Stimulated activated CD8-positive, alpha-beta memory T cell treated with anti-CD3 and anti-CD28 coated beads, Interleukin-15, amount 100 ng/mL, for 24 hours (primary cell): ENCODE data around the gene NABP2.
A peak's percentile ranks its signal among the peaks of the same experiment; 100 is the strongest.
"Not testable (repeated sequence)": the region's sequence is repeated elsewhere in the genome, so short reads cannot be mapped to it uniquely, and the experiment has no call there.

Source experiments
- DNase-seq: peaks from one replicate; pipeline ENCODE4 v3.0.0-alpha.2; 2020; ENCODE audit warnings: low read depth

Gene NABP2

DNA sequence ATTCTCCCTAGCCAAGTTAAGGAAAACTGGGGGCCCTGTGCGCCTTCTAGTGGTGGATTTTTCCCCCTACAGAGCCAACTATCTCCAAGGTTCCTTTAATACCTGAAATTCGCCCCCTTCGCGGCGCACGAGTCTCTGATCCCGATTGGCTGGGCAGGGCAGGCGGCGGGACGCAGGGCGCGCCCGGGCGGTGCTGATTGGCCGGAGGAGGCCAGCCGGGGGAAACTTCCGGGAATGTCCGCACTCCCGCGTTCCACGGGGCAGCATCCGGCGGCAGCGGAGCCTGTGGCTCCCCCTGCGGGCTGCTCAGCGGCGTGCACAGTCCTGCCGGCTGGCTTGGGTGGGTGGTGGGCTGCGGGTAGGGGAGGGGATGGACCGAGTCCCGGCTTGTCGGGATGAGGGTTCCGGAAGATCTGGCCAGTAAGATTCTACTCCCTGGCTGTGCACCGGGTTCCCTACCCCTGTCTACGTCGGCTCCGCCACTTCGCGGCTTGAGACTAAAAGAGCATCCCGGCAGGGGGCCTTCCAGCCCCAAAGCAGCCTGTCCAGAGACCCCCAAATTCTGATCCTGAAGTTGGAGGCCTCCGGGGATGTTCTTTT, at the start of gene NABP2:
Gene NABP2 (plus strand): TSS at position 241 of the 600 bp plus-strand sequence. CDS start 515 bp downstream, outside the sequence.
- DNase-seq = peak; percentile 86

DNA sequence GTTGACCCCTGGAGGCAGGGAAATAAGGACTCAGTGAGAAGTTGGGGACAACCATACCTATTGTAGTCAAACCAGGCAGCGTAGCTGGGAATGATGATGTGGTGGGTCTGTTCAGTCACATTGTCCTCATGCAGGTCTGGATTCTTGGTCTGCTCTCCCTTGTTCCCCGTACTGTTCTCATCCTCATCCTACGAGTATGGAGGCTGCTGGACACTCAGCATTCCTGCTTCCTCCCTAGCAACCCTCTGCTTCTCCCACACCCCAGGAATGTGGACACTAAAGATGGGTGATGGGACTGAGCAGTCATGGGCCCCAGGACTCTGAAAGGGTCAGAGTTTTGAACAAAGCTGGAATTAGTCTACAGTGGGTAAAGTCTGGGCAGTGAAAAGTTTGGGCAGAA, 45.8 kb upstream of the NABP2 start:
- DNase-seq = no peak

DNA sequence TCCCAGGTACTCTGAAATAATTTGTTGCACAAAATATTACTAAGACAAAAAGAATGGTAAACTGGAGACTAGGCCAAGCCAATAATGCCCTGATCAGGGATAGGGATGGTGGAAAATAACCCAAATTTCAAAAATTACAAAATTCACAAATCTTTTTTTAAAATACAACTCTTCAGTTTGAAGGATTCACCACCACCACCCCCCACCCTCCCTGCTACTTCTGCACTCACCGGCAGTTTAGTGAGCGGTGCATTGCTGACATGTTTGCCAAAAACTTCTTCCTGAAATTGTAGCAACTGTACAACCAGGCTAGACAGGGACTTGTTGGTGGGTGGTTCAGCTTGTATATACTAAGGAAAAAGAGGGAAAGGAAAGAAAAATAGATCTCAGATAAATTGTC, 37.2 kb upstream of the NABP2 start:
- no peak for DNase-seq

DNA sequence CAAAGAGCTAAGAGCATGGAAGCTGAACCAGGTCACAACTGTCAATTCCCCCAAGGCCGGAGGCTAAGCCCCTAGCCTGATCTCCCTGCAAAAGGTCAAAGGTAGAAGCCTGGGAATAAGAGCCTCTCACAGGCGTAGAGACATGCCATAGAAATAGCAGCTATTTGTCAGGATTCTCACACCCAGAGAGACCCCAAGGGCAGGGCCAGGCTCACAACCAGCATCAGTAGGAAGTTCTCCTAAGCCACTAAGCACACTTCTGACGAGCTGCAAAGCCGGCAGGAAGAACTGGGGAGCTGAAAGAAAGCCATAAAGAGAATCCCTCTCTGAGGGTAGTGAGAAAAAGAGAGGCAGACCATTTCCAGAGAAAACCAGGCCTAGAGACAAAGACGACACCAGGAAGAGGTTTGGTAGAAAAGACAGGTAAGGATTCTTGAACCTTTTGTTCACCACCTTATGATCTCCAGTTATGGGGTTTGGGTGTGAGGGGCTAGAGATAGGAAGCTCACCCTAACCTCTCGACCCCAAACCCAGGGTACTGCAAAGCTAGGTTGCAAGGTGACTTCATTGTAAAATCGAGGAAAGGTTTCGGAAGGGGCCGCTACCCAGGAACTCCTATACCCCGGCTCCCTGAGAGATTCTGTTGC, 35.9 kb upstream of the NABP2 start:
- no peak for DNase-seq

DNA sequence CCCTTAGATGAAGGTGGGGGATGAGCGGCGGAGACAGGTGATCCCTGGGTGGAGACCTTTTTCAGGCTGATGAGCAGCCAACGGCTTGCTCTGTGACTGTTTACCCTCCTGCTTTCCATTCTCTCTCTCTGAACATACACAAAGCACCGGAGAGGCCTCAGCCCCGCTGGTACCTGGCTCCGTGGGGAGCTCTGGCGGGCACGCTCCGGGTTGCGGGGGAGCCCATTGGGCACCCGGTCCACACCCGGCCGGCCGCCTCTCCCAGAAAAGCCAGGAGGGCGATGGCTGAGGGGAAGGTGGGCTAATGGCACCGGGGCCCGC, 35.4 kb upstream of the NABP2 start:
- no peak for DNase-seq

DNA sequence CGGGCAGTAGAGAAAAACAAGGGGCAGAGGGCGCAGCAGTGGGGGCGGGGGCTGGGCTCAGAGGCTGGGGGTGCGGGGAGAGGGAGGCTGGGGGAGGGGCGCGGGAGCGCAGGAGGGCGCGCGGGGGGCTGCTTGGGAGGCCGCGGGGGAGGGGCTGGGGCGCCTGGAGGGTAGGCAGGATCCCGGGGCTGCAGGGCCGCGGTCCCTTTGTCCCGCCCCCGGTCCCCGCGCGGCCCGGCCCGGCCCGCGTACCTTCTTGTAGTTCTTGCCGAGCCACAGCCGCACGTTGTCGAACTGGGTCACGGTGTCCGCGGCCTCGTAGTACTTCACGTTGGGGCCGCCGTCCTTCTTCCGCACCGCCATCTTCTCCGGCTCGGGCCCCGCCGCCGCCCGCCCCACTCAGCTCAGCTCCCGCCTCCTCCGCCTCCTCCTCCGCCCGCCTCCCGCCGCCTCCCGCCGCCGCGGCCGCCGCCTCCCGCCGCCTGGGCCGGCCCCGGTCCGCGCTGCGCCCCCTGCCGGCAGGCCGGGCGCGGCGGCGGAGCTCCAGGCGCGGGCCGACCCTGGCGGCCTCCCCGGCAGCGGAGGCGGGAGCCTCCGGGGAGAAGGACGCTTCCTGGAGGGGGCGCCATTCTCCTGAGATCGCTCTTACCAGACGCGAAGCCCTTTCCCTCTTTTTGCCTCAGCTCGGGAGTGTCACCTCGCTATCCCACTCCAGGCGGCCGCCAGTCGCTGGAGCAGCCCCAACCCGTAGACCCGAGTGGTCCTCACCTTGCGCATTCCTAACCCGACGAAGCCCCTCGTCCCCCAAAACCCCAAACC, 34.8 kb upstream of the NABP2 start, which contains the start of gene SMARCC2:
Gene SMARCC2 (minus strand): TSS at position 385 of the 819 bp plus-strand sequence. CDS start 22 bp downstream, at position 363.
- DNase-seq = peak; percentile 67

DNA sequence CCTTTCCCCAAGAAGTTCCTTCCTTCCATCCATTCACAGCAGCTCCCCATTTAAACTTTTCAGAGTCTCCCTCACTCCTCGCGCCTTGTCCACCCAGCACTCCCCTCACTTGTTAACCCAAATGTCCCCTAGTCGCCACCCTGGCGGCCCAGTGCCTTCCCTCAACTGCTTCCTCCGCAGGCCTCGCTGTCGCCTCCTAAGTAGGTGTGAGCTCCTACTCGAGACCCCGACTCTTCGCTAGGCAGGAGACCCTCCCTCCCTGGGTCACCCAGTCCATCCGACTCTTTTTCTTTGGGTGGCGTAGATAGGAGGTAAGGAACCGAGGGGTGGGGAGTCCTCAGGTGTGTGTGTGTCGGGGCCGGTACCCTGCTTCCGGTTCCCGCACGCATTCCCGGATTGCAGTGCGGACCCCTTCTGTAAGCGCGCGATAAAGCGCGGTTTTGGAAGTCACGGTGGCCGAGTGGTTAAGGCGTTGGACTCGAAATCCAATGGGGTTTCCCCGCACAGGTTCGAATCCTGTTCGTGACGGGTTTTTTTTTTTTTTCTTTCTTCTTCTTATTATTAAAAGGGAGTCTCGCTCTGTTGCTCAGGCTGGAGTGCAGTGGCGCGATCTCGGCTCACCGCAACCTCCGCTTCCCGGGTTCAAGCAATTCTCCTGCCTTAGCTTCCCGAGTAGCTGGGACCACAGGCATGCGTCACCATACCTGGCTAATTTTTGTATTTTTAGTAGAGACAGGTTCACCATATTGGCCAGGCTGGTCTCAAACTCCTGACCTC, 34.0 kb upstream of the NABP2 start:
- peak; percentile 94 for DNase-seq

DNA sequence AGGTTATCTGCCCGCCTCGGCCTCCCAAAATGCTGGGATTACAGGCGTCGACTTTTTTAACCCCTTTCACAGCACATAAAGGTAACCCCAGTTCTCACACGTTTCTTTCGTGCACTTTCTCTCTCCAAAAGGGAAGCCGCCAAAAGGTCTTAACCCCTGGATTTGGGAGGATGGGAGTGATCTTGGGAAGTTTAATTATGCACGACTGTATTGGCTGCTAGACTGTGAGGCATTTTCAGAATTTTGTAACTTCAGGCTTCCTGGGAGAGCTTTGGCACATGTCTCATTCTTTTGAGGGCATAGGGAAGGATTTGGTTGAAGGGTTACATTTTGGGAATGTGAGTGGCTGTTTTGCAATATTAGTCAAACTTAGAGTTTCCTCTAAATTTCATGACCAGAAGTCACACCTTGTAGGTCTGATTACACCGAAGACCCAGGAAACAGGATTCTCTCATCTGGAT, 33.4 kb upstream of the NABP2 start:
- no peak for DNase-seq

DNA sequence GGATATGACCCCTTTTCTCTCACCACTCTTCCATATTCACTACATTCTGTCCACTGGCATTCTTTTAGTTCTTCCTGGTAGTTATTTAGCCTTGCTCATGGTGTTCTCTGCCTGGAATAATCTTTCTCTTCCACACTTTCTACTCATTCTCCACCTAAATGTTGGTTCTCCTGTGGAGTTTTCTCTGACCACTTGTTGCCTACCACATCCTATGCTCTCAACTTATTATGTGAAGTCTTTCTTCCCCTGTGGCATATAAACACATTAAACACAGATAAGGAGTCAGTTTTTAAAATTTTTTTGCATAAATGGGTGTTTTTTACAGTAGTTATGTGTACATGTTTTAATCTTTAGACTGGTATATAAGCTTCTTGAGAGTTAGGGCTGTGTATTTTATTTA, 31.6 kb upstream of the NABP2 start:
- DNase-seq = no peak

DNA sequence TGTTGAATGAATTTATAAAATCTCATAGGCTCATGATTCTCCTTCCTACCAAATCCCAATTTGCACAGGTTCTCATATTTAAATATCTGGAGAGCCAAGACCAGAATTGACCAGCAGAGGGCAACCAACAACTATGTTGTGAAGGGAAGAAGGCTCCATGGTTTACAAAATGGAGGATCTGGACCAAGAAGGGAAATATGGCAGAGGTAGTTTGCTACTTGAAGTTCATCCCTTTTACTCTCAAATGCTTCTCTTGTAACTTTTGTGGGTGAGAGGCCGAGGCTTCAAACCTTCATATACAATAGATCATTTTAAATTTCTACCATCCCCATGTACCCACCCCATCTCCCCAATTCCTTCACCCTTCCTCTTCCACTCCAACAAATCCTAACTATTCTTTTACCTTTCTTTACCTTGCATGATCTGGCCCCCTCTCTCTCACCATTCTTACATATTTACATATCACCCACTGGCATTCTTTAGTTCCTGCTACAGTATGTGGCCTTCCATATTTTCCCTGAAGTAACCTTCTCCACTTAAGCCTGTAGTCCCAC, 31.0 kb upstream of the NABP2 start:
- no peak for DNase-seq

DNA sequence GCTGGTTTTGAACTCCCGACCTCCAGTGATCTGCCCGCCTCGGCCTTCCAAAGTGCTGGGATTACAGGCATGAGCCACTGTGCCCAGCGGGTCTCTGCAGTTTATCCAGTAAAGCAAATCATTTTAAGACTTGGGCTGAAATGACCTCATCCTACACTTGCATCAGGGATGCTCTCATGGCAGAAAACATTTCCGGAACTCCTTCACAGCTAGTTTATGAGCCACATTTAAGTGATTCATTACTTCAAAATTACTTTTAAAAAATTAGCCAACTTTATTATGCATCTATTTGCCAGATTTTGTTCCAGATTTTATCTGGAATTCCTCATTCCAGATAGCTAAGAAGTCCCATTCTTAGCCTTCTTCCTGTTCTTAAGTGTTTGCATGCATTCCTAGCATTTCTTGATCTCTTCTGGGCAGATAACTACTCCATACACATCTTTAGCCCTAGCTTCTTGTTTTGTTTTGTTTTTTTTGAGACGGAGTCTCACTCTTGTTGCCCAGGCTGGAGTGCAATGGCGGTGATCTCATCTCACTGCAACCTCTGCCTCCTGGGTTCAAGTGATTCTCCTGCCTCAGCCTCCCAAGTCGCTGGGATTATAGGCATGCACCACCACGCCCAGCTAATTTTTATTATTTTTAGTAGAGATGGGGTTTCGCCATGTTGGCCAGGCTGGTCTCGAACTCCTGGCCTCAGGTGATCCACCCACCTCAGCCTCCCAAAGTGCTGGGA, 27.2 kb upstream of the NABP2 start:
- DNase-seq = not testable (repeated sequence)

DNA sequence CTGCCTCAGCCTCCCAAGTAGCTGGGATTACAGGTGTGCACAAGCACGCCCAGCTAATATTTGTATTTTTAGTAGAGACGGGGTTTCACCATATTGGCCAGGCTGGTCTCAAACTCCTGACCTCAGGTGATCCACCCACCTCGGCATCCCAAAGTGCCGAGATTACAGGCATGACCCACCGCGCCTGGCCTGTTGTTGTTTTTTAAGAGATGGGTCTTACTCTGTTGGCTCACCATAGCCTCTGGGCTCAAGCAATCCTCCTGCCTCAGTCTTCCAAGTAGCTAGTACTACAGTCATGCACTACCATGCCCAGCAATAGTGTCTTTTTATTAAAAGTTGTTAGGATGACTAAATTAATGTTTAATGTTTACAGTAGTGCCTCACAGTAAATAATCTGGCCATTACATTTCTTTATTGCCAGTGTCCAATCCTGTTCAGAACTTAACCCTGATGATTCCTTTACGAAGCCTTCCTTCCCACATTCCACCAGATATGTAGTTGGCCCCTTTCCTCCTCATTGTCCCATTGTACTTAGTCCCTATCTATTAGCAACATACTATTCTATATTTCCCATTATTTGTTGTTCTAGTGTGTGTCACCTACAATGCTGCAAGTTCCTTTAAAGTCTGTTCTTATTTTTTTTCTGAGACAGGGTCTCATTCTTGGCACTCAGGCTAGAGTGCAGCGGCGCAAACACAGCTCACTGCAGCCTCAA, 26.1 kb upstream of the NABP2 start:
- no peak for DNase-seq

DNA sequence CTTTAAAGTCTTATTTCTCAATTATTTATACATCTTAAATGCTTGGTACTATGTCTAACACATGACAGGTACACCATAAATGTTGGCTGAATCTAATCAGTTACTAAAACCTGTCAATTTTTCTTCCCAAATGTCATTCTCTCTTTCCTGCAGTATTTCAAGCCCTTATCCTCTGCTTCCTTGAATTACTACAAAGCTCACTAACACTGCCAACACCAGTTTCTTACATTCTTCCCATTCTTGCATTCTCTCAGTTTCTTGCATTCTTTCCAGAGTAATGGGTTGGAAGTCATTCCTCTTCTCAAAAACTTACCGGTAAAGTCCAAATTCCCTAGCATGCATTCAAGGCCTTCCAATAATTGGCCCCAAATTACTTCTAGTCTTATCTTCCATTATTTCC, 25.3 kb upstream of the NABP2 start:
- DNase-seq = no peak

DNA sequence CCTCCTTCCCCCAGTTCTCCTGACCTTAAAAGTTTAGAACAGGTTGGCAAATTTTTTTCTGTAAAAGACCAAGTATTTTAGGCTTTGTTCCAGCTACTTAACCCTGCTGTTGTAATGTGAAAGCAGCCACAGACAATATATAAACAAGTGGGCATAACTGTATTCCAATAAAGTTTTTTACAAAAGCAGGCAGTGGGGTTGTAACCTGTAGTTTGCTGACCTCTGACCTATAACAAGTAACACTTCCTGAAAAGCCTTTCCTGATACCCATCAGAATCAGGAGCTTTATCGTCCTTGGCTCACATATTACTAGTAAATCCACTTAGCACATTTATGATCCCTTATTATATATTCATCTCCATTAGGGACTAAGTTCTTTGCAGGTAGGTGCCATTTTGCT, 21.8 kb upstream of the NABP2 start:
- no peak for DNase-seq

DNA sequence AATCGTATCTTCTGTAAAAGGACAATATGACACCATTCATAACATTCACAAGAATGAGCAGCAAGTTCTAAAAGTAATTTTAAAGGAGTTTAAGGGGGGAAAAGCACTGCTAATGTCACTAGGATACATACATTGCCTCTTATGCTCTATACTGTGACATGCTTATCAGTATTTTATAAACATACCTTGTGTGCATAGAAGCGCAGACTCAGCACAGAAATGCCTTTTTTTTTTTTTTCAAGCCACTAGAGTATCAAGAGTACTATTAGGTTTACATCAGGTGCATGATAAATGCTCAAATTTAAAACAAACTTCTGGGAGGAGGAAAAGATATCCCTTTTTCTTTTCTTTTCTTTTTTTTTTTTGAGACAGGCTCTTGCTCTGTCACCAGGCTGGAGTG, 21.3 kb upstream of the NABP2 start:
- no peak for DNase-seq

DNA sequence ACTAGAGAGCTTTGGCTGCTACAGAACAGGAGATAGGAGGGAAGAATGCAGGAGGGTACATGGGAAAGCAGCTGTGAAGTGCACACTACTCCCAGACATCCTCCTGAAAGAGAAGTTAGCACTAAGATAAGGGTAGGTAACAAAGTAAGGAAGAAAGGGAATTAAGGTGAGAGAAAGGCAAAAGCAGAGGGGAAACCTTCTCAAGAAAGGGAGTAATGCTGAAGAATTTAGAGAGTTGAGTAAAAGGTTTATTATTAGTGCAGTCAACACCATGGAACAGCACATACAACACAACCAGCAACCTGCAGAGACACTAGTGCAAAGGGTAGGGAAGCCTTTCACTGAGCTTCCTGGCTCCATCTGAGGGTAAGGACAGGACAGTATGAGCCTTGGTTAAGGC, 19.9 kb upstream of the NABP2 start:
- no peak for DNase-seq

DNA sequence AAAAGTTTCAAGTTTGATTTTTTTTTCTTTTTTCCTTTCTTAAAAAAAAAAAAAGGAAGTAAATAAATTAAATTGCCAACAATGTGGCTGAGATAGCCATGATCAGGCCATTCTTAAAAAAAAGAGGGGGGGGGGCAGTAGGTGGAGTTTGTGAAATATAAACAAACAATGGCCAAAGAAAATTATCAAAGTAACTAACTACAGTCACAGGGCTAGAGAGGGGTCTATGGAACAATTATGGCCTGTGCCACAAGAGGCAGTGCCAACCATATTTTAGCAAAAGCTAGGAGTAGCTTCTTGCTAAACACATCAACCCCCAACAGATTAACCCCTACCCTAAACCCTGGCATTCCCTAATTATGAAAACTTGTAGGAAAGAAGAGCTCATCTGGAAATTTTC, 18.7 kb upstream of the NABP2 start:
- DNase-seq = no peak

DNA sequence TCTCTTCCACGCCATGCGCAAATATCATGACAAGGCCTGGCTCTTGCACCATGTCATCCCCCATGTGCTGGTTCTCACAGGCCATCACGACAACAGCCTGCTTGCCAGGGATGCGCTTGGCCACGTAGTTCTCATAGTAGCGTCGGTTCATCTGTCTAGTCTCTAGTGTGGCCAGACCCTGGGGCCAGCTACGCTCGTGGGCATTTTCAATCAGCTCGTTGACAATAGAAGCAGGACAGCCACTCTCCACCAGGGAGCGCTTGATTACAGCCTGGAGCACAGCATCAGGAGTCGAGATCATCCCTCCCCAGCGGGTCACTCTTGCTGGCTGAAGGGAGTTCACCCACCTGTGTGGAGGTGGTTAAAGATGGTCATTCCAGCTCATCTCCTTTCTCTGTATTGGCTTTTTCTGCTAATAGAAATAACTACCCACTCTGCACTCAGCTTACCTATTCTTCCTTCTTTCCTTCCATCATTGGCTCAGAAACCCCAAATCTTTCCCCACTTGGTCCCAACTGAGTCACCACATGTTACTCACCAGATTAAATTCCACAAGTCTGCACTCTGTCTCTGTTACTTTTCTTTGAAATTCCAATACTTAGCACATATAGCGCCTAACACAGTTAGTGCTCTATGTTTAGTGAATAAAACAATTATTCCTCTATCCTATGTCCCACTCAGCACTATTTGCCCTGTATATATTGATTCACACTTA, 17.5 kb upstream of the NABP2 start:
- no peak for DNase-seq

DNA sequence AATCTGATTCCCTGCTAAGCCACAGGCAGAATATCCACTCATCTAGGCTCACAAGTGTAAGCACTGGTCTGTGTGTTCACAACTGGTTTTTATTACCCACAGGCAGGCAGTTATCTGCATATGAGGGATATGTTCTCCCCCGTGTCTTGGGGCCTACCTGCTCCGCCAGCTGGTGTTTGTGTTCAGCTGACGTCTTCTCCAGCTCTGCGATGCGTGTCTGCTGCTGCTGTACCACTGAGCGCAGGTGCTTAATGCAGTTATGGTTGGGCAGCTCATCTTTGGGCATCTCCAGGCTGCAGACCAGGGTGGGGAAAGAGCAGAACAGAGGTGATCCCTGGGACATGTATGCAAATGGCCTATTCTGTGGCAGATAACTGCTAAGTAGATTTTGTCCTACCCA, 16.1 kb upstream of the NABP2 start:
- DNase-seq = no peak

DNA sequence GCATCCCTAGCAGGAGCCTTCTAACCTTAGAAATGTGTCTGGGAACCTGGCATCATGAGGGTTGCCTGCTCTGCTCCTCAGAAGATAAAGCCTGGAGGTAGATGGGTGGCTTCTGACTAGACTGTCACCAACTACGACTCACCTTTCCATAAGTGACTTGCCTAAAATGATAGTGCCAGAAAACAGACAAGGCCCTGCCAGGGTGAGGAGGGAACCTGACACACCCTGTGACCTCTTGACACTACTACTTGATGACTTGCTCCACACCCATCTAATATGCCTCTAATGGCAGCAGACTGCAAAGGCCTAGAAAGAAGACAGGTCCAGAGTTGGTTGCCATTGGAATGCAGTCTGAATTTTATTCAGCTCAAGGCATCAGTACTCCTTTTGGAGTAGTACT, 11.8 kb upstream of the NABP2 start:
- no peak for DNase-seq
